K562 (cell line): Measurements from ENCODE around the gene PDZRN4. TPM values are rescaled to one million over a fixed set of nuclear protein-coding genes. Genes with fewer than 3 reads are reported as not detected.

ENCODE experiments used
- ATAC-seq: fragments of 200-7000 bp; cut with Tn5 transposase; 3 replicates; pipeline ENCODE4 v1.9.1; 2020; ENCODE audit warnings: moderate library complexity
- BruUV-seq: library from RNA; stranded (reverse); fragments of 400-500 nt; replicated peaks from 2 replicates; lab custom pipeline; 2021; lab: Mats Ljungman, UMichigan
- CTCF ChIA-PET: fragments of 300-600 bp; formaldehyde crosslinking; extraction: SDS; loops from one replicate; lab custom pipeline; 2021; ENCODE audit warnings: low intra/inter-chr PET ratio; lab: Yijun Ruan, JAX
- POLR2A ChIA-PET: fragments of 300-600, 350-650 bp; sonication (Branson Sonifier 250); formaldehyde crosslinking; extraction: SDS; loops from one replicate; lab custom pipeline; 2021; ENCODE audit warnings: antibody characterized with exemption, inconsistent platforms; lab: Yijun Ruan, JAX
- DNase-seq, 4 experiments: peaks; one replicate each; pipeline versions ENCODE4 v3.0.0 to v3.0.0-alpha.2; 2011 to 2018; ENCODE audit warnings: low spot score in 3 of 4, mixed read lengths in 3 of 4; ENCODE audit errors: extremely low read depth in 1 of 4
- FAIRE-seq: peaks from 2 replicates; lab custom pipeline; 2011; peaks lifted over from hg19 to GRCh38; lab: Jason Lieb, UNC
- H2AFZ ChIP-seq: 2 replicates; pipeline ENCODE4 v1.6.0; 2011; ENCODE audit warnings: low read depth, low read length, control low read depth, inconsistent platforms
- H3K27ac ChIP-seq: fragments of 200-600 bp; 3 replicates; pipeline ENCODE4 v1.8.0; 2011; ENCODE audit warnings: low read depth, mild to moderate bottlenecking, control low read depth, inconsistent platforms, low read length, moderate library complexity, mixed read lengths; ENCODE audit errors: extremely low read depth
- H3K27me3 ChIP-seq, 2 experiments: fragments of 300-600 bp in 1 of 2; 2 replicates in 1 of 2; 3 replicates in 1 of 2; pipeline versions ENCODE4 v1.6.0 to v1.8.0; 2011; ENCODE audit warnings: inconsistent platforms in 2 of 2, low read length in 2 of 2, mild to moderate bottlenecking in 1 of 2, mixed read lengths in 1 of 2, moderate library complexity in 1 of 2; ENCODE audit not compliant: control insufficient read depth in 2 of 2, insufficient read depth in 2 of 2
- H3K36me3 ChIP-seq: fragments of 300-600 bp; 3 replicates; pipeline ENCODE4 v1.8.0; 2011; ENCODE audit warnings: mild to moderate bottlenecking, low read length, inconsistent platforms; ENCODE audit not compliant: control insufficient read depth, insufficient read depth
- H3K4me1 ChIP-seq, 2 experiments: fragments of 200-600 bp in 1 of 2; replicated peaks in 1 of 2; 2 replicates in 1 of 2; 3 replicates in 1 of 2; pipeline versions ENCODE4 v1.5.1 to v1.8.0; 2011; ENCODE audit warnings: inconsistent platforms in 2 of 2, low read length in 2 of 2, mild to moderate bottlenecking in 1 of 2, mixed read lengths in 1 of 2, moderate library complexity in 1 of 2; ENCODE audit not compliant: control insufficient read depth in 2 of 2, insufficient read depth in 2 of 2
- H3K4me2 ChIP-seq: 2 replicates; pipeline ENCODE4 v1.6.1; 2011; ENCODE audit warnings: low read length, control low read depth, inconsistent platforms, mixed read lengths; ENCODE audit not compliant: insufficient read depth
- H3K4me3 ChIP-seq: fragments of 200-600 bp; sonication (generic), shearing (Covaris generic); 2 replicates; pipeline ENCODE4 v1.5.1; 2016; ENCODE audit warnings: control low read depth, inconsistent platforms
- H3K79me2 ChIP-seq: fragments of 200-600 bp; 3 replicates; pipeline ENCODE4 v1.8.0; 2011; ENCODE audit warnings: low read length, inconsistent platforms; ENCODE audit not compliant: control insufficient read depth, insufficient read depth
- H3K9ac ChIP-seq, 2 experiments: 2 replicates each; pipeline versions ENCODE4 v1.6.0 to v1.6.1; 2011; ENCODE audit warnings: low read depth in 2 of 2, low read length in 2 of 2, control low read depth in 1 of 2, inconsistent platforms in 1 of 2, mild to moderate bottlenecking in 1 of 2, mixed read lengths in 1 of 2; ENCODE audit not compliant: insufficient read depth in 1 of 2
- H3K9me1 ChIP-seq: one replicate; pipeline ENCODE4 v1.6.0; 2011; ENCODE audit warnings: inconsistent platforms, mild to moderate bottlenecking, low read length, moderate library complexity; ENCODE audit not compliant: control insufficient read depth, insufficient read depth
- H3K9me3 ChIP-seq: replicated peaks from 2 replicates; pipeline ENCODE4 v1.5.1; 2011; ENCODE audit warnings: low read depth, low read length, inconsistent platforms; ENCODE audit not compliant: control insufficient read depth, insufficient read depth
- H4K20me1 ChIP-seq: replicated peaks from 2 replicates; pipeline ENCODE4 v1.6.1; 2011; ENCODE audit warnings: low read length, inconsistent platforms, mixed read lengths; ENCODE audit not compliant: control insufficient read depth, insufficient read depth
- BCL6 ChIP-seq: fragments of 250-450 bp; sonication (Bioruptor Pico); IDR thresholded peaks from 2 replicates; pipeline ENCODE4 v1.4.0; 2020
- BDP1 ChIP-seq: IDR thresholded peaks from 3 replicates; pipeline ENCODE4 v1.6.1; 2011; ENCODE audit not compliant: insufficient read length, insufficient read depth
- KLF13 ChIP-seq: fragments of 450-650 bp; IDR thresholded peaks from 2 replicates; pipeline ENCODE4 v1.6.1; 2016; ENCODE audit warnings: missing genetic modification characterization, low read depth, mild to moderate bottlenecking, missing compliant biosample characterization, moderate library complexity, borderline replicate concordance
- KLF16 ChIP-seq: IDR thresholded peaks from 2 replicates; pipeline ENCODE4 v1.6.1; 2016; ENCODE audit warnings: antibody characterized with exemption
- PHB ChIP-seq: fragments of 250-450 bp; sonication (Bioruptor Pico); IDR thresholded peaks from 2 replicates; pipeline ENCODE4 v1.5.0; 2021
- RFX5 ChIP-seq: IDR thresholded peaks from 2 replicates; pipeline ENCODE4 v1.6.1; 2011; ENCODE audit warnings: low read depth, mild to moderate bottlenecking, improper control_type of control experiment, low read length
- SNRNP70 ChIP-seq: fragments of 200-400 bp; formaldehyde crosslinking; optimal IDR thresholded peaks from 2 replicates; pipeline ENCODE3; 2017; ENCODE audit warnings: low read depth, low read length
- TRIM28 ChIP-seq: fragments of 450-650 bp; IDR thresholded peaks from 2 replicates; pipeline ENCODE4 v1.6.1; 2017
- ZNF174 ChIP-seq: fragments of 250-450 bp; sonication (Bioruptor Pico); IDR thresholded peaks from 2 replicates; pipeline ENCODE4 v1.4.0; 2020; ENCODE audit warnings: mild to moderate bottlenecking
- WGBS: fragments of 100-300 bp; shearing (Covaris generic); methylation state at CpG from one replicate; pipeline ENCODE4 v1.1.6; 2016; ENCODE audit warnings: low coverage, mixed read lengths; ENCODE audit not compliant: insufficient coverage; ENCODE audit errors: missing lambda C conversion rate; 5-methylcytosine and 5-hydroxymethylcytosine counted together
- in situ Hi-C: fragments of 300-500 bp; cut with MboI; formaldehyde crosslinking; loops from 4 replicates; pipeline ENCODE4 v1.15.0; 2018; ENCODE audit warnings: inconsistent platforms, mixed read lengths
- intact Hi-C: fragments of 100-400 bp; cut with micrococcal nuclease; formaldehyde crosslinking; loops from 2 replicates; pipeline ENCODE4 v1.14.2; 2022
- polyA plus RNA-seq, 8 experiments: library from polyadenylated mRNA; depleted of rRNA in 4 of 8; stranded (reverse) in 5 of 8; unstranded in 3 of 8; fragments of >200 nt; fragmentation: Nextera tagmentation in 2 of 8; fragmentation: Illumina TruSeq in 1 of 8; extraction: Ambion mirVana in 2 of 8; extraction: Trizol in 1 of 8; gene quantifications; 2 replicates each; pipeline versions ENCODE4 v1.2.1 to v1.2.3, GENCODE V29; 2011 to 2014; ENCODE audit warnings: inconsistent platforms in 1 of 8, missing spikeins in 1 of 8
- total RNA-seq, 7 experiments: library from RNA; depleted of rRNA in 6 of 7; stranded (reverse); fragments of >200 nt in 6 of 7; fragmentation: Illumina TruSeq in 2 of 7; extraction: Trizol in 2 of 7; gene quantifications; 2 replicates each; pipeline versions ENCODE4 v1.2.1 to v1.2.3, GENCODE V29; 2011 to 2021; ENCODE audit warnings: low replicate concordance in 1 of 7
- TF ChIP-seq, protein P1 (sequence below), 2 experiments: fragments of 450-650 bp in 1 of 2; sonication (generic) in 1 of 2; formaldehyde crosslinking; conservative IDR thresholded peaks; 2 replicates each; pipeline versions ENCODE4 v1.4.0 to v1.8.1; 2020 to 2022; ENCODE audit warnings: mild to moderate bottlenecking in 1 of 2, missing genetic modification reagents in 1 of 2

The PDZRN4 gene
- total and polyA plus RNA-seq, 9 of the 15 experiments (the other 6 are each of a cell fraction or from before 2014, with no cell fraction given) = not detected

GRCh38 chr12:41141104-41141503 lies 47.0 kb upstream of the PDZRN4 start:
- ATAC-seq = no peak
- Histone ChIP-seq H3K9me1 (no peaks in the 10 kb centered on the region), H3K79me2 (no peaks in the 10 kb centered on the region), H3K9ac (no peak overlapping the region), H3K27me3 (no peaks in the 10 kb centered on the region), H3K4me3 (no peak overlapping the region), H3K27ac (no peak overlapping the region), H4K20me1 (no peaks in the 10 kb centered on the region), H3K36me3 (no peaks in the 10 kb centered on the region), H3K4me1 (no peaks in the 10 kb centered on the region), H3K9me3 (no peaks in the 10 kb centered on the region), H3K4me2 (no peak overlapping the region), H2AFZ (no peak overlapping the region)
- no peak for DNase-seq
- in situ Hi-C loops = no loop called here
- ChIA-PET CTCF (no interaction called here), POLR2A (no interaction called here)
- TF ChIP-seq KLF13 (tag) (no peak), TRIM28 (no peak), PHB (CRISPR knock-in tag) (no peak), ZNF174 (CRISPR knock-in tag) (no peak), BDP1 (no peak), SNRNP70 (no peak), BCL6 (no peak), RFX5 (no peak), KLF16 (no peak)
- TF ChIP-seq, protein P1, sequence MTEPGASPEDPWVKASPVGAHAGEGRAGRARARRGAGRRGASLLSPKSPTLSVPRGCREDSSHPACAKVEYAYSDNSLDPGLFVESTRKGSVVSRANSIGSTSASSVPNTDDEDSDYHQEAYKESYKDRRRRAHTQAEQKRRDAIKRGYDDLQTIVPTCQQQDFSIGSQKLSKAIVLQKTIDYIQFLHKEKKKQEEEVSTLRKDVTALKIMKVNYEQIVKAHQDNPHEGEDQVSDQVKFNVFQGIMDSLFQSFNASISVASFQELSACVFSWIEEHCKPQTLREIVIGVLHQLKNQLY (CRISPR knock-in tag; conservative IDR thresholded peaks at IDR 0.05) = no peak
- FAIRE-seq = no peak
- WGBS = 3% methylated on average over 2 of the region's 2 CpGs
- intact Hi-C loops = no loop called here
- no TSS peak for BruUV-seq
